Endothelial cell (in vitro differentiated cells): ENCODE data around the gene GDPD3. TPM values are rescaled to one million over a fixed set of nuclear protein-coding genes. Genes with fewer than 3 reads are reported as not detected.

Source experiments
- DNase-seq: peaks from one replicate; pipeline ENCODE4 v3.0.0; 2021; ENCODE audit warnings: low spot score
- H3K27ac Mint-ChIP-seq: one replicate; pipeline ENCODE4 v1.8.0; 2021; ENCODE audit warnings: mixed read lengths, inconsistent platforms; ENCODE audit not compliant: unreplicated experiment
- H3K27me3 Mint-ChIP-seq: one replicate; pipeline ENCODE4 v1.8.0; 2021; ENCODE audit warnings: mild to moderate bottlenecking, moderate library complexity, mixed read lengths, inconsistent platforms; ENCODE audit not compliant: unreplicated experiment
- H3K36me3 Mint-ChIP-seq: one replicate; pipeline ENCODE4 v1.8.0; 2021; ENCODE audit warnings: mild to moderate bottlenecking, low read depth, mixed read lengths, inconsistent platforms; ENCODE audit not compliant: unreplicated experiment
- H3K4me1 Mint-ChIP-seq: one replicate; pipeline ENCODE4 v1.8.0; 2021; ENCODE audit warnings: mild to moderate bottlenecking, mixed read lengths, inconsistent platforms; ENCODE audit not compliant: unreplicated experiment
- H3K4me3 Mint-ChIP-seq: one replicate; pipeline ENCODE4 v1.8.0; 2021; ENCODE audit warnings: mild to moderate bottlenecking, mixed read lengths, inconsistent platforms; ENCODE audit not compliant: unreplicated experiment
- H3K9me3 Mint-ChIP-seq: one replicate; pipeline ENCODE4 v1.8.0; 2021; ENCODE audit warnings: mixed read lengths, inconsistent platforms; ENCODE audit not compliant: unreplicated experiment
- total RNA-seq: library from RNA; stranded (reverse); fragmentation: NEBNext Ultra II Directional; extraction: Animal tissue kit (Norgen Biotek cat#: 25700); gene quantifications from one replicate; pipeline ENCODE4 v1.2.1, GENCODE V29; 2021; ENCODE audit not compliant: unreplicated experiment
- TF ChIP-seq, protein P1 (sequence below): fragments of 200-600 bp; sonication (generic); IDR thresholded peaks from one replicate; pipeline ENCODE4 v1.5.0; 2021; ENCODE audit warnings: antibody characterized with exemption; ENCODE audit not compliant: unreplicated experiment

The GDPD3 gene
- total RNA-seq, 1 donor from 2014 or later: 9.3 TPM

GRCh38 chr16:30124985-30125379, 11.6 kb upstream of the GDPD3 start:
- H3K36me3 Mint-ChIP-seq: no peaks in the 10 kb centered on the region
- TF ChIP-seq, protein P1, sequence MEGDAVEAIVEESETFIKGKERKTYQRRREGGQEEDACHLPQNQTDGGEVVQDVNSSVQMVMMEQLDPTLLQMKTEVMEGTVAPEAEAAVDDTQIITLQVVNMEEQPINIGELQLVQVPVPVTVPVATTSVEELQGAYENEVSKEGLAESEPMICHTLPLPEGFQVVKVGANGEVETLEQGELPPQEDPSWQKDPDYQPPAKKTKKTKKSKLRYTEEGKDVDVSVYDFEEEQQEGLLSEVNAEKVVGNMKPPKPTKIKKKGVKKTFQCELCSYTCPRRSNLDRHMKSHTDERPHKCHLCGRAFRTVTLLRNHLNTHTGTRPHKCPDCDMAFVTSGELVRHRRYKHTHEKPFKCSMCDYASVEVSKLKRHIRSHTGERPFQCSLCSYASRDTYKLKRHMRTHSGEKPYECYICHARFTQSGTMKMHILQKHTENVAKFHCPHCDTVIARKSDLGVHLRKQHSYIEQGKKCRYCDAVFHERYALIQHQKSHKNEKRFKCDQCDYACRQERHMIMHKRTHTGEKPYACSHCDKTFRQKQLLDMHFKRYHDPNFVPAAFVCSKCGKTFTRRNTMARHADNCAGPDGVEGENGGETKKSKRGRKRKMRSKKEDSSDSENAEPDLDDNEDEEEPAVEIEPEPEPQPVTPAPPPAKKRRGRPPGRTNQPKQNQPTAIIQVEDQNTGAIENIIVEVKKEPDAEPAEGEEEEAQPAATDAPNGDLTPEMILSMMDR: no peak
- no peak overlapping the region for H3K4me3 Mint-ChIP-seq
- no peak for DNase-seq
- H3K27ac Mint-ChIP-seq: no peak overlapping the region
- H3K4me1 Mint-ChIP-seq: peaks cover 7% of the 10 kb centered on the region
- no peaks in the 10 kb centered on the region for H3K9me3 Mint-ChIP-seq
- H3K27me3 Mint-ChIP-seq: peaks cover 5% of the 10 kb centered on the region

DNA sequence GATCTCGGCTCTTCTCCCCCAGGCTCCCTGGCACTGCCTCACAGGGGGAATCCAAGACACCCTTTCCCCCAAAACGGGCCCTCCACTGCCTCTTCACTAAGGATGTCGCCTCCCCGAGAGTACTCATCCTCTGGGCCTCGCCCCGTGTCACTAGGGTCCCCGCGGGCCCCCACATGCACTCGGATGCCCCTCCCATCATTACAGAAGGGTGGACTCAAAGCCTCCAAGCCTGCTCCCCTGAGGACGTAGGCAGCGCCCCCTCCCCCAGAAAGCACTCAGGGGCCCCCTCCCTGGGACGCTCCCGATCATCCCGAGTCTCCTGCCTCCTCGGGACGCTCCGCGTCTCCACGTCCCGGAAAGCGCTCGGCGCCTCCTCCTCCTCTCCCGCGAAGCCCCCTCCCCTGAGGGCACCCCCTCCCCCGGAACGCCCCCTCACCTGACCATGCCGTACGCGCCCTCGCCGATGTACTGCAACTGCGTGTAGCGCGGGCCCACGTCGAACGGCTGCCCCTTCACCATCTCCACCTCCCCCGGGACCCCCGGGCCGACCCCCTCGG, 9.3 kb upstream of the GDPD3 start:
- TF ChIP-seq, protein P1: no peak
- Mint-ChIP-seq H3K36me3 (peaks cover 5% of the 10 kb centered on the region), H3K4me3 (peak overlapping the region; percentile 94), H3K27ac (peak overlapping the region; percentile 48), H3K9me3 (no peaks in the 10 kb centered on the region), H3K4me1 (peaks cover 7% of the 10 kb centered on the region), H3K27me3 (peaks cover 6% of the 10 kb centered on the region)
- no peak for DNase-seq

DNA sequence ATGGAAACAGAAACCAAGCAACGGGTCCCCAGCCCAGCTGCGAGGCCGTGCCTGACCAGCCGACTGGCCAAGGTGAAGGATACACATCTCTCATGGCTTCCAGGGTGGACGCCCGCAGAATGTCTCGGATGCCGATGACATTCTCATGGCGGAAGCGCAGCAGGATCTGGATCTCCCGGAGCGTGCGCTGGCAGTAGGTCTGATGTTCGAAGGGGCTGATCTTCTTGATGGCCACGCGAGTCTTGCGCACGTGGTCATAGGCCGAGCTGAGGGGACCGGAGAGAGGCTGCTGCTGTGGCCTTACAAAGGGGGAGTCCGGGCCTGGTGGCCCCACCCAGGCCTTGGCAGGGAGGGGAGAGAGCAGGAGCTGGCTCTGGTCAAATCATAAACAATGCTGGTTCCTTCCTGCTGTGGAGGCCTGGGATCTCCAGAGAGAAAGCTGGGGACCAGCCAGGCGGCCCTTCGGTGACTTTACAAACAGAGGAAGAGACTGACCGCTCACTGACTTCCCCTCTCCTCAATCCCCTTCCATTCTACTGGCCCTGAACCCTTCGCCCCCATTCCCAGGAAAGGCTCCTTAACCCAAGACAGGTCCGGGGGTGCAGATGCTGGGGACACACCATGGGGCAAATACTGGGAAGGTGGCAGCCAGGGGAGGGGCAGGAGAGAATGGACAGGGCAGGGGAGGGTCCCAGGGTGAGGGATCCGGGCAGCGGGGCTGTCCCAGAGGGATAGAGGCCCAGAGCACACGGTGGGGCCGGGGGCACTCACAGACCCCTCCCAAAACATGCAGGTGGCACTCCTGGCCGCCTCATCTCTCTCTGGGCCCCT, 8.6 kb upstream of the GDPD3 start:
- Mint-ChIP-seq H3K4me3 (peak overlapping the region; percentile 96), H3K27ac (peak overlapping the region; percentile 89), H3K36me3 (peaks cover 5% of the 10 kb centered on the region), H3K27me3 (peaks cover 6% of the 10 kb centered on the region), H3K9me3 (no peaks in the 10 kb centered on the region), H3K4me1 (peaks cover 7% of the 10 kb centered on the region)
- DNase-seq: no peak
- TF ChIP-seq, protein P1: no peak

GRCh38 chr16:30120340-30121105, 7.2 kb upstream of the GDPD3 start:
- H3K9me3 Mint-ChIP-seq: no peaks in the 10 kb centered on the region
- TF ChIP-seq, protein P1: no peak
- peaks cover 6% of the 10 kb centered on the region for H3K27me3 Mint-ChIP-seq
- no peak overlapping the region for H3K27ac Mint-ChIP-seq
- H3K4me1 Mint-ChIP-seq: peaks cover 7% of the 10 kb centered on the region
- H3K36me3 Mint-ChIP-seq: peaks cover 5% of the 10 kb centered on the region
- H3K4me3 Mint-ChIP-seq: no peak overlapping the region
- DNase-seq: no peak
